Uterus (tissue), 2 donors: ENCODE data around the gene JUNB.

Experiments
- CTCF ChIP-seq, 4 experiments: fragments of 200-600 bp in 2 of 4; fragments of 450-650 bp in 2 of 4; sonication (generic) in 2 of 4; IDR thresholded peaks; one replicate each; pipeline ENCODE4 v1.5.1; 2016 to 2019; ENCODE audit warnings: antibody characterized with exemption in 4 of 4, mild to moderate bottlenecking in 2 of 4, moderate library complexity in 1 of 4
- POLR2A ChIP-seq, 2 donors: fragments of 450-650 bp; IDR thresholded peaks; one replicate each; pipeline ENCODE4 v1.6.1; 2016; ENCODE audit warnings: antibody characterized with exemption in 2 of 2, mild to moderate bottlenecking in 1 of 2, moderate library complexity in 1 of 2

DNA sequence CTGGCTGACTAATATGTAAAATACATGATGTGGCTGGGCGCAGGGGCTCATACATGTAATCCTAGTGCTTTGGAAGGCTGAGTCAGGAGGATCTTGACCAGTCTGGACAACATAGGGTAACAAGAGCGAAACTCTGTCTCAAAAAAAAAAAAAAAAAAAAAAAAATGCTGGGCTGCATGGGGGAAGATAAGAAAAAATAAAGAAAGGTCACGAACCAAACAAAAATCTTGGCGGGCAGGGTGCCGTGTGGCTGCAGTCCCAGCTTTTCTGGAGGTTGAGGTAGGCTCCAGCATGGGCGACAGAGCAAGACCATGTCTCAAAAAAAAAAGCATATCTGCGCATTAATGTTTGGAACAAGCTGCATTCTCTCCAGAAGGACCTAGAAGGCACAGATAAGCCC lies 23.8 kb downstream of the JUNB start:
- TF ChIP-seq CTCF (IDR thresholded peaks at IDR 0.05) (no peak), POLR2A (IDR thresholded peaks at IDR 0.05) (no peak)
